Nephron progenitor cell (in vitro differentiated cells): Measurements from ENCODE around the gene TMEM220.

Experiments
- DNase-seq: peaks from one replicate; pipeline ENCODE4 v3.0.0; 2021
- H3K27ac Mint-ChIP-seq: 2 replicates; pipeline ENCODE4 v1.8.0; 2021; ENCODE audit warnings: mild to moderate bottlenecking, moderate library complexity, mixed read lengths
- H3K27me3 Mint-ChIP-seq: 2 replicates; pipeline ENCODE4 v1.8.0; 2021; ENCODE audit warnings: mild to moderate bottlenecking, low read depth, mixed read lengths; ENCODE audit not compliant: poor library complexity
- H3K36me3 Mint-ChIP-seq: 2 replicates; pipeline ENCODE4 v1.8.0; 2021; ENCODE audit warnings: low read depth, mixed read lengths
- H3K4me1 Mint-ChIP-seq: 2 replicates; pipeline ENCODE4 v1.8.0; 2021; ENCODE audit warnings: mixed read lengths
- H3K4me3 Mint-ChIP-seq: 2 replicates; pipeline ENCODE4 v1.8.0; 2021; ENCODE audit warnings: mild to moderate bottlenecking, moderate library complexity, mixed read lengths
- H3K9me3 Mint-ChIP-seq: 2 replicates; pipeline ENCODE4 v1.8.0; 2021; ENCODE audit warnings: mild to moderate bottlenecking, moderate library complexity, mixed read lengths
- TF ChIP-seq, protein P1 (sequence below): fragments of 200-600 bp; sonication (generic); IDR thresholded peaks from 2 replicates; pipeline ENCODE4 v1.5.0; 2021; ENCODE audit warnings: antibody characterized with exemption

Gene TMEM220

GRCh38 chr17:10724546-10725195 is 5.2 kb downstream of the TMEM220 start:
- H3K27me3 Mint-ChIP-seq = peaks cover 6% of the 10 kb centered on the region
- no peaks in the 10 kb centered on the region for H3K4me1 Mint-ChIP-seq
- H3K9me3 Mint-ChIP-seq = no peaks in the 10 kb centered on the region
- H3K27ac Mint-ChIP-seq = no peak overlapping the region
- peaks cover 10% of the 10 kb centered on the region for H3K36me3 Mint-ChIP-seq
- TF ChIP-seq, protein P1, sequence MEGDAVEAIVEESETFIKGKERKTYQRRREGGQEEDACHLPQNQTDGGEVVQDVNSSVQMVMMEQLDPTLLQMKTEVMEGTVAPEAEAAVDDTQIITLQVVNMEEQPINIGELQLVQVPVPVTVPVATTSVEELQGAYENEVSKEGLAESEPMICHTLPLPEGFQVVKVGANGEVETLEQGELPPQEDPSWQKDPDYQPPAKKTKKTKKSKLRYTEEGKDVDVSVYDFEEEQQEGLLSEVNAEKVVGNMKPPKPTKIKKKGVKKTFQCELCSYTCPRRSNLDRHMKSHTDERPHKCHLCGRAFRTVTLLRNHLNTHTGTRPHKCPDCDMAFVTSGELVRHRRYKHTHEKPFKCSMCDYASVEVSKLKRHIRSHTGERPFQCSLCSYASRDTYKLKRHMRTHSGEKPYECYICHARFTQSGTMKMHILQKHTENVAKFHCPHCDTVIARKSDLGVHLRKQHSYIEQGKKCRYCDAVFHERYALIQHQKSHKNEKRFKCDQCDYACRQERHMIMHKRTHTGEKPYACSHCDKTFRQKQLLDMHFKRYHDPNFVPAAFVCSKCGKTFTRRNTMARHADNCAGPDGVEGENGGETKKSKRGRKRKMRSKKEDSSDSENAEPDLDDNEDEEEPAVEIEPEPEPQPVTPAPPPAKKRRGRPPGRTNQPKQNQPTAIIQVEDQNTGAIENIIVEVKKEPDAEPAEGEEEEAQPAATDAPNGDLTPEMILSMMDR = no peak
- H3K4me3 Mint-ChIP-seq = no peak overlapping the region
- no peak for DNase-seq

DNA sequence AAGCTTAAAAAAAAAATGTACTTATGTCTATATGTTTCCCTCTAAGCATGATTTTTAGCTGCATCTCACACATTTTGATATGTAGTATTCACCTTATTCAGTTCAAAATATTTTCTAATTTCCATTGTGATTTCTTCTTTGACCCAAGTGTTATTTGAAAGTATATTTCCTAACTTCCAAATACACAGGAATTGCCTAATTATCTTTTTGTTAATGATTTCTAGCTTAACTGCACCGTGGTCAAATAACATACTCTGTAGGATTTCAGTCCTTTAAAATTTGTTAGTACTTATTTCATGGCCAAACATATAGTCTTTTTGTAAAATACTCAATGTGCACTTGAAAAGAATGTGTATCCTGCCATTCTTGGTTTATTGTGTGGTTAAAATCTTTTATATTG is 11.3 kb downstream of the TMEM220 start:
- no peak overlapping the region for H3K27ac Mint-ChIP-seq
- no peaks in the 10 kb centered on the region for H3K27me3 Mint-ChIP-seq
- H3K9me3 Mint-ChIP-seq = no peaks in the 10 kb centered on the region
- no peak overlapping the region for H3K4me3 Mint-ChIP-seq
- peaks cover 10% of the 10 kb centered on the region for H3K36me3 Mint-ChIP-seq
- no peak for DNase-seq
- TF ChIP-seq, protein P1 = no peak
- no peaks in the 10 kb centered on the region for H3K4me1 Mint-ChIP-seq

DNA sequence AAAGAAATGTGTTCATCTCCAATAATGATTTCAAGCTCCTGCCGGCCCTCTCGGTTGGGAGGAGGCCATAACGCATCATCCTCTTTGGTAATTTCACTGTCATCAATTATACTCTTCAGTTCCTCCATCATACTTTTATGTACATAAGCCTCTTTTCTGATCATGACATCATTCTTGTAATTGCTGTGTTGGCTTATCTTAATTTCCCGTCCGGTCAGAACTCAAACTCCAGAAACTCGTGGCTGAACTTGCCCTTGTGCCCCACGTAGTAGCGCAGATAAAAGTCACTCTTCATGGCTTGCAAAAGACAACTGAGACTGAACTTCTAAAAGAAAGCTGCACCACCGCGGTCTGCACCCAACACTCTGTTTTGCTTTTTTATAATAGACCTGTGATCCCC is 13.6 kb downstream of the TMEM220 start:
- Mint-ChIP-seq H3K36me3 (peaks cover 18% of the 10 kb centered on the region), H3K27me3 (no peaks in the 10 kb centered on the region), H3K27ac (no peak overlapping the region), H3K9me3 (no peaks in the 10 kb centered on the region), H3K4me3 (no peak overlapping the region), H3K4me1 (no peaks in the 10 kb centered on the region)
- DNase-seq = no peak
- TF ChIP-seq, protein P1 = no peak

GRCh38 chr17:10713318-10713717 is 16.5 kb downstream of the TMEM220 start:
- no peaks in the 10 kb centered on the region for H3K9me3 Mint-ChIP-seq
- no peaks in the 10 kb centered on the region for H3K27me3 Mint-ChIP-seq
- no peak for DNase-seq
- H3K4me1 Mint-ChIP-seq = no peaks in the 10 kb centered on the region
- no peak overlapping the region for H3K4me3 Mint-ChIP-seq
- TF ChIP-seq, protein P1 = no peak
- no peak overlapping the region for H3K27ac Mint-ChIP-seq
- peaks cover 38% of the 10 kb centered on the region for H3K36me3 Mint-ChIP-seq

GRCh38 chr17:10705727-10706126 is 24.1 kb downstream of the TMEM220 start:
- Mint-ChIP-seq H3K27ac (no peak overlapping the region), H3K4me1 (peaks cover 6% of the 10 kb centered on the region), H3K27me3 (no peaks in the 10 kb centered on the region), H3K4me3 (no peak overlapping the region), H3K9me3 (no peaks in the 10 kb centered on the region), H3K36me3 (peaks cover 37% of the 10 kb centered on the region)
- DNase-seq = no peak
- TF ChIP-seq, protein P1 = no peak

- Mint-ChIP-seq H3K27ac (peak overlapping the region; percentile 66), H3K36me3 (peaks cover 15% of the 10 kb centered on the region), H3K4me1 (peaks cover 20% of the 10 kb centered on the region), H3K4me3 (no peak overlapping the region), H3K27me3 (no peaks in the 10 kb centered on the region), H3K9me3 (no peaks in the 10 kb centered on the region)
- no peak for DNase-seq
- TF ChIP-seq, protein P1 = no peak
These were observed 27.2 kb downstream of the TMEM220 start for GRCh38 chr17:10702574-10702973.
